ENCODE results near the gene IFI30.

DNA sequence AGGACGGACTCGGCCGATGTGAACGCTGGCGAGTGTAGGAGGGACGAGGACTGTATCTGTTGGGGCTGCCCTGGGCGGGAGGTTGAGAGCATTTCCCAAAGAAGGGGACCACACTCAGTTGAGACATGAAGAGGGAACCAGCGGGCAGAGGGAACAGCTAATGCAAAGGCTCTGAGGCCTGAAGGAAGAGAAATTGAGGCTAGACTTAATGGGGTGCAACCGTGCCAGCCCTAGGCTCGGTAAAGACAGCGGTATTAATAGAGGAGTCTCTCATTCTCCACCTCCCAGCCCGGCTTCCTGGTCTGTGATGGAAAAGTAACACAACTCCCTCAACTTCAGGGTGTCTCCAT, 20.5 kb downstream of the IFI30 start:
- TF ChIP-seq, protein P1, sequence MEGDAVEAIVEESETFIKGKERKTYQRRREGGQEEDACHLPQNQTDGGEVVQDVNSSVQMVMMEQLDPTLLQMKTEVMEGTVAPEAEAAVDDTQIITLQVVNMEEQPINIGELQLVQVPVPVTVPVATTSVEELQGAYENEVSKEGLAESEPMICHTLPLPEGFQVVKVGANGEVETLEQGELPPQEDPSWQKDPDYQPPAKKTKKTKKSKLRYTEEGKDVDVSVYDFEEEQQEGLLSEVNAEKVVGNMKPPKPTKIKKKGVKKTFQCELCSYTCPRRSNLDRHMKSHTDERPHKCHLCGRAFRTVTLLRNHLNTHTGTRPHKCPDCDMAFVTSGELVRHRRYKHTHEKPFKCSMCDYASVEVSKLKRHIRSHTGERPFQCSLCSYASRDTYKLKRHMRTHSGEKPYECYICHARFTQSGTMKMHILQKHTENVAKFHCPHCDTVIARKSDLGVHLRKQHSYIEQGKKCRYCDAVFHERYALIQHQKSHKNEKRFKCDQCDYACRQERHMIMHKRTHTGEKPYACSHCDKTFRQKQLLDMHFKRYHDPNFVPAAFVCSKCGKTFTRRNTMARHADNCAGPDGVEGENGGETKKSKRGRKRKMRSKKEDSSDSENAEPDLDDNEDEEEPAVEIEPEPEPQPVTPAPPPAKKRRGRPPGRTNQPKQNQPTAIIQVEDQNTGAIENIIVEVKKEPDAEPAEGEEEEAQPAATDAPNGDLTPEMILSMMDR (IDR thresholded peaks at IDR 0.05; ENCODE audit: low read depth, low read length, poor library complexity, severe bottlenecking) = no peak
- no peak for TF ChIP-seq EZH2phosphoT487 (IDR thresholded peaks at IDR 0.05; ENCODE audit: borderline replicate concordance, low read length)
